GM12878 (cell line): ENCODE measurements around the gene EFCAB9. TPM values are rescaled to one million over a fixed set of nuclear protein-coding genes. Genes with fewer than 3 reads are reported as not detected.
A peak's percentile ranks its signal among the peaks of the same experiment; 100 is the strongest.

Source experiments
- ATAC-seq: fragments of 200-7000 bp; cut with Tn5 transposase; 3 replicates; pipeline ENCODE4 v1.9.1; 2020; ENCODE audit warnings: mild to moderate bottlenecking, moderate library complexity
- BruUV-seq: library from RNA; stranded (reverse); fragments of 400-500 nt; replicated peaks from 2 replicates; lab custom pipeline; 2021; lab: Mats Ljungman, UMichigan
- CTCF ChIA-PET: fragments of 300-600 bp; sonication (Branson Sonifier 250); formaldehyde crosslinking; extraction: SDS; loops from one replicate; lab custom pipeline; 2021; ENCODE audit warnings: inconsistent platforms; lab: Yijun Ruan, JAX
- POLR2A ChIA-PET: fragments of 350-600 bp; formaldehyde crosslinking; extraction: SDS; loops from one replicate; lab custom pipeline; 2021; ENCODE audit warnings: inconsistent platforms; lab: Charles Lee
- RAD21 ChIA-PET: fragments of 300-600 bp; sonication (Branson Sonifier 250); formaldehyde crosslinking; loops from one replicate; lab custom pipeline; 2023; ENCODE audit warnings: antibody characterized with exemption; ENCODE audit not compliant: unreplicated experiment; lab: Charles Lee
- SMC1A ChIA-PET: fragments of 300-600 bp; sonication (Branson Sonifier 250); formaldehyde crosslinking; loops from one replicate; lab custom pipeline; 2023; ENCODE audit not compliant: unreplicated experiment, uncharacterized antibody; lab: Charles Lee
- DNase-seq: peaks from one replicate; pipeline ENCODE4 v3.0.0-alpha.2; 2011; ENCODE audit warnings: low read depth, low spot score
- FAIRE-seq: peaks from 3 replicates; lab custom pipeline; 2011; peaks lifted over from hg19 to GRCh38; lab: Jason Lieb, UNC
- H2AFZ ChIP-seq: 2 replicates; pipeline ENCODE4 v1.6.0; 2011; ENCODE audit warnings: low read depth, low read length, control low read depth; ENCODE audit not compliant: control insufficient read depth
- H3K27ac ChIP-seq: 2 replicates; pipeline ENCODE4 v1.5.1; 2011; ENCODE audit warnings: control low read depth; ENCODE audit not compliant: control insufficient read depth, insufficient read depth
- H3K27me3 ChIP-seq, 2 experiments: replicated peaks in 1 of 2; 2 replicates each; pipeline versions ENCODE4 v1.6.0 to v1.6.1; 2011; ENCODE audit warnings: low read length in 1 of 2; ENCODE audit not compliant: control insufficient read depth in 2 of 2, insufficient read depth in 2 of 2
- H3K36me3 ChIP-seq, 2 experiments: 2 replicates each; pipeline ENCODE4 v1.5.1; 2011; ENCODE audit warnings: low read length in 1 of 2; ENCODE audit not compliant: control insufficient read depth in 2 of 2, insufficient read depth in 2 of 2
- H3K4me1 ChIP-seq: 2 replicates; pipeline ENCODE4 v1.6.1; 2011; ENCODE audit warnings: mild to moderate bottlenecking, low read length, moderate library complexity, mixed read lengths; ENCODE audit not compliant: control insufficient read depth, insufficient read depth
- H3K4me2 ChIP-seq: 2 replicates; pipeline ENCODE4 v1.6.0; 2011; ENCODE audit warnings: control low read depth; ENCODE audit not compliant: control insufficient read depth, insufficient read depth
- H3K4me3 ChIP-seq: fragments of 200-600 bp; sonication (generic); 2 replicates; pipeline ENCODE4 v1.5.1; 2016
- H3K79me2 ChIP-seq: 2 replicates; pipeline ENCODE4 v1.6.0; 2011; ENCODE audit warnings: low read length; ENCODE audit not compliant: control insufficient read depth, insufficient read depth
- H3K9ac ChIP-seq: 2 replicates; pipeline ENCODE4 v1.8.0; 2011; ENCODE audit warnings: low read length, control low read depth, mixed read lengths; ENCODE audit not compliant: control insufficient read depth, insufficient read depth
- H3K9me3 ChIP-seq: replicated peaks from 3 replicates; pipeline ENCODE4 v1.5.1; 2011; ENCODE audit warnings: mild to moderate bottlenecking, low read length; ENCODE audit not compliant: control insufficient read depth, insufficient read depth
- H4K20me1 ChIP-seq: 2 replicates; pipeline ENCODE4 v1.6.0; 2011; ENCODE audit not compliant: control insufficient read depth, insufficient read depth
- ATF7 ChIP-seq: fragments of 450-650 bp; IDR thresholded peaks from 2 replicates; pipeline ENCODE4 v1.6.1; 2016; ENCODE audit warnings: low read depth, mild to moderate bottlenecking
- BCL11A ChIP-seq: IDR thresholded peaks from 2 replicates; pipeline ENCODE4 v1.6.1; 2011; ENCODE audit warnings: low read depth, low read length
- GATAD2B ChIP-seq: fragments of 450-650 bp; conservative IDR thresholded peaks from 2 replicates; pipeline ENCODE4 v1.6.1; 2017; ENCODE audit warnings: low read depth, mild to moderate bottlenecking, moderate library complexity
- HDAC2 ChIP-seq: fragments of 200-600 bp; sonication (generic); IDR thresholded peaks from 2 replicates; pipeline ENCODE4 v1.6.1; 2017
- JUNB ChIP-seq: IDR thresholded peaks from 2 replicates; pipeline ENCODE4 v1.6.1; 2016; ENCODE audit warnings: antibody characterized with exemption, mild to moderate bottlenecking
- KLF5 ChIP-seq: fragments of 450-650 bp; IDR thresholded peaks from 2 replicates; pipeline ENCODE4 v1.6.1; 2014; ENCODE audit warnings: mild to moderate bottlenecking; ENCODE audit not compliant: partially characterized antibody
- NR2F1 ChIP-seq: fragments of 450-650 bp; conservative IDR thresholded peaks from 2 replicates; pipeline ENCODE4 v1.6.1; 2017; ENCODE audit warnings: mild to moderate bottlenecking
- PAX8 ChIP-seq: fragments of 450-650 bp; IDR thresholded peaks from 2 replicates; pipeline ENCODE4 v1.6.1; 2017; ENCODE audit warnings: mild to moderate bottlenecking, moderate library complexity
- POLR2AphosphoS2 ChIP-seq: IDR thresholded peaks from 2 replicates; pipeline ENCODE4 v1.6.1; 2011; ENCODE audit warnings: low read depth, mild to moderate bottlenecking, low read length, improper control_type of control experiment, moderate library complexity
- RB1 ChIP-seq: fragments of 450-650 bp; formaldehyde crosslinking; IDR thresholded peaks from 2 replicates; pipeline ENCODE4 v1.6.1; 2017; ENCODE audit warnings: mild to moderate bottlenecking, borderline replicate concordance
- SMAD1 ChIP-seq: fragments of 450-650 bp; IDR thresholded peaks from 2 replicates; pipeline ENCODE4 v1.6.1; 2018; ENCODE audit warnings: mild to moderate bottlenecking, low read depth; ENCODE audit not compliant: partially characterized antibody
- SMARCA5 ChIP-seq: fragments of 450-650 bp; IDR thresholded peaks from 2 replicates; pipeline ENCODE4 v1.6.1; 2017; ENCODE audit warnings: mild to moderate bottlenecking
- SP1 ChIP-seq: IDR thresholded peaks from one replicate; pipeline ENCODE4 v1.6.1; 2011; ENCODE audit warnings: low read depth, low read length
- WGBS: methylation state at CpG from one replicate; pipeline ENCODE4 v1.1.6; 2016; ENCODE audit warnings: low lambda C conversion rate; ENCODE audit not compliant: insufficient replicate concordance, insufficient coverage; ENCODE audit errors: missing lambda C conversion rate; 5-methylcytosine and 5-hydroxymethylcytosine counted together
- in situ Hi-C: fragments of 300-500 bp; cut with MboI; formaldehyde crosslinking; loops from 9 replicates; pipeline ENCODE4 v1.14.3; 2018; ENCODE audit warnings: mixed read lengths
- intact Hi-C: fragments of 100-400 bp; cut with micrococcal nuclease; formaldehyde crosslinking; loops from one replicate; pipeline ENCODE4 v1.14.2; 2022; ENCODE audit not compliant: unreplicated experiment
- polyA plus RNA-seq, 11 experiments: library from polyadenylated mRNA; depleted of rRNA in 4 of 11; unstranded in 6 of 11; stranded (reverse) in 5 of 11; fragments of >200 nt; fragmentation: Nextera tagmentation in 4 of 11; fragmentation: Illumina TruSeq in 1 of 11; extraction: Ambion mirVana in 4 of 11; extraction: Trizol in 1 of 11; gene quantifications; 1 replicate in 1 of 11; 2 replicates in 10 of 11; pipeline versions ENCODE4 v1.2.1 to v1.2.3, GENCODE V29; 2011 to 2016; ENCODE audit warnings: inconsistent platforms in 2 of 11, missing spikeins in 2 of 11, low read depth in 1 of 11
- total RNA-seq, 4 experiments: library from RNA; depleted of rRNA in 3 of 4; stranded (reverse); fragments of >200 nt in 3 of 4; fragmentation: Illumina TruSeq in 1 of 4; extraction: Trizol in 1 of 4; gene quantifications; 2 replicates each; pipeline versions ENCODE4 v1.2.1 to v1.2.3, GENCODE V29; 2013 to 2021

Gene EFCAB9
- total and polyA plus RNA-seq, 10 of the 15 experiments (the other 5 are each of a cell fraction or from before 2014, with no cell fraction given): 0.73 TPM; not detected in 9

DNA sequence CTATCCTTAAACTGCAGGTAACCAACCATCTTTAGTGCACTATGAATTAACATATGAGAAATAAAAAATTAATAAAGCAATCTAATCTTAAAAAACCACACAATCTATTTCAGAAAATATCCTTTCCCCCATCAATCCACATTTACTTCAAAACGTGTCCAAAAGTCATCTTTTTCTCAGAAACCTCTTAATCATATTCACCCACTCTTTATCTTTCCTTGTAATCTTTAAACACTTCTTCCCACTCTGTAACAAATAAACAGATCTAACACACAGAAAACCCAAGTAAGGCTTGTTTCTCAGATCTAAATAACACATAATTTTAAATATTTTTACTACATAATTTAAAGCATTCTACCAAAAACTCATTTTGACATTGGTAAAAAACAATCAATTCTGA, 44.4 kb downstream of the EFCAB9 start:
- ChIA-PET SMC1A (no interaction called here), POLR2A (no interaction called here), CTCF (interaction anchor here (0.5 kb wide), 1 partner anchor 971 kb away, joined by 3 read pairs; no protein-coding TSS in a partner anchor)
- BruUV-seq: no TSS peak
- DNase-seq: no peak
- H3K4me1 ChIP-seq: peaks cover 35% of the 10 kb centered on the region
- no peak overlapping the region for H3K9ac ChIP-seq
- no peak for ATAC-seq
- in situ Hi-C loops: no loop called here
- H3K79me2 ChIP-seq: peaks cover 38% of the 10 kb centered on the region
- no peaks in the 10 kb centered on the region for H3K27me3 ChIP-seq
- H3K27ac ChIP-seq: peak overlapping the region; percentile 18; the same call in 1 of the 2 replicates
- no peaks in the 10 kb centered on the region; the same call in 2 of the 3 replicates for H3K9me3 ChIP-seq
- no peak overlapping the region for H3K4me3 ChIP-seq
- peaks cover 1 to 2% of the 10 kb centered on the region in 2 experiments; a peak in 2 of 4 replicates for H3K36me3 ChIP-seq
- 32% methylated on average over 1 of the region's 1 CpG for WGBS
- H2AFZ ChIP-seq: no peak overlapping the region
- H3K4me2 ChIP-seq: no peak overlapping the region
- TF ChIP-seq SMARCA5: no peak
- no peak for TF ChIP-seq HDAC2
- TF ChIP-seq BCL11A: no peak
- no peak for TF ChIP-seq PAX8
- no peak for TF ChIP-seq GATAD2B
- TF ChIP-seq ATF7: no peak
- TF ChIP-seq SP1: no peak
- no peak for TF ChIP-seq NR2F1
- TF ChIP-seq POLR2AphosphoS2: no peak
- no peak for TF ChIP-seq RB1
- no peak for TF ChIP-seq SMAD1
- no peak for TF ChIP-seq KLF5
- no peak for TF ChIP-seq JUNB
- TF ChIP-seq, all 136 proteins: peak for 0
- no peak for FAIRE-seq
- no peaks in the 10 kb centered on the region for H4K20me1 ChIP-seq
- RAD21 ChIA-PET: no interaction called here
- intact Hi-C loops: loop anchor here (5.0 kb wide), 1 partner anchor 39 kb away; no protein-coding TSS in a partner anchor
